ENCODE data around the gene SALL3. TPM values are rescaled to one million over a fixed set of nuclear protein-coding genes. Genes with fewer than 3 reads are reported as not detected.

The SALL3 gene
- total and polyA plus RNA-seq, 2 of the 4 experiments (the other 2 are of a cell fraction) = not detected

- no peak for TF ChIP-seq MXI1 (IDR thresholded peaks at IDR 0.05; ENCODE audit: borderline replicate concordance, low read depth, low read length)
These were observed 12.7 kb downstream of the SALL3 start (continued) for GRCh38 chr18:78992041-78993011.

- ChIA-PET CTCF (no interaction called here), POLR2A (ENCODE audit: unreplicated experiment) (no interaction called here)
- no peaks in the 10 kb centered on the region for H4K20me1 ChIP-seq (ENCODE audit: insufficient read depth, low read length)
- H3K9ac ChIP-seq (ENCODE audit: low read depth, low read length) = no peak overlapping the region
- H4K5ac ChIP-seq (ENCODE audit: low read depth, low read length) = no peak overlapping the region
- H2AK5ac ChIP-seq (ENCODE audit: low read depth, low read length) = no peak overlapping the region
- no peak overlapping the region for H3K4me2 ChIP-seq (ENCODE audit: low read depth, low read length)
- ATAC-seq (ENCODE audit: low read depth) = no peak
- H3K4me3 ChIP-seq (ENCODE audit: insufficient read depth, low read depth, low read length) = no peak overlapping the region
- H4K8ac ChIP-seq (ENCODE audit: low read depth in 2 of 2, low read length in 2 of 2) = no peak overlapping the region
- H2BK120ac ChIP-seq (ENCODE audit: low read depth, low read length) = no peak overlapping the region
- no peaks in the 10 kb centered on the region for H3K36me3 ChIP-seq (ENCODE audit: control insufficient read depth, insufficient read depth, low read length)
- H2AK9ac ChIP-seq (replicated peaks; ENCODE audit: low read depth, low read length, poor library complexity) = no peak overlapping the region
- no peak overlapping the region for H3K56ac ChIP-seq (ENCODE audit: extremely low read depth, insufficient read depth, low read length)
- no peak for DNase-seq
- no peak overlapping the region for H3K4ac ChIP-seq (ENCODE audit: low read depth, low read length)
- H2AFZ ChIP-seq (replicated peaks; ENCODE audit: low read length, poor library complexity) = no peak overlapping the region
- no peak overlapping the region for H4K91ac ChIP-seq (ENCODE audit: insufficient read depth, low read depth, low read length)
- H3K27me3 ChIP-seq (ENCODE audit: control insufficient read depth, insufficient read depth, low read length) = no peaks in the 10 kb centered on the region
- H3K23ac ChIP-seq (ENCODE audit: low read depth, low read length) = no peak overlapping the region
- H3K4me1 ChIP-seq (ENCODE audit: control insufficient read depth, insufficient read depth, low read length) = no peaks in the 10 kb centered on the region
- dilution Hi-C loops (cut with HindIII; ENCODE audit: low sequenced_read_pairs, unreplicated experiment) = no loop called here
- no peak overlapping the region for H3K18ac ChIP-seq (ENCODE audit: low read depth, low read length)
- H2BK15ac ChIP-seq (ENCODE audit: low read depth, low read length) = no peak overlapping the region
- no peak overlapping the region for H2BK5ac ChIP-seq (ENCODE audit: low read depth, low read length, poor library complexity, severe bottlenecking)
- H3K27ac ChIP-seq (ENCODE audit: insufficient read depth, low read length) = no peak overlapping the region
- intact Hi-C loops (cut with micrococcal nuclease) = no loop called here
- no peak overlapping the region for H2BK20ac ChIP-seq (ENCODE audit: low read depth, low read length)
- in situ Hi-C loops (cut with MboI; ENCODE audit: low sequenced_read_pairs) = no loop called here
- peaks cover 19% of the 10 kb centered on the region; the same call in 1 of the 2 replicates for H3K9me3 ChIP-seq (ENCODE audit: control insufficient read depth, insufficient read depth, low read length)
- H3K14ac ChIP-seq (replicated peaks; ENCODE audit: low read depth, low read length) = no peak overlapping the region
- WGBS, 2 experiments (ENCODE audit: extremely low coverage in 2 of 2, insufficient read length in 1 of 2) = 94% methylated on average over 54 of the region's 90 CpGs; no CpG with 5 or more reads in 1 of the 2 experiments
- no TSS peak for BruUV-seq (replicated peaks)
- no peaks in the 10 kb centered on the region for H3K79me1 ChIP-seq (ENCODE audit: low read depth in 1 of 2, low read length in 2 of 2)
- H3K9me1 ChIP-seq (ENCODE audit: insufficient read depth, low read length) = no peaks in the 10 kb centered on the region
- TF ChIP-seq CHD1 (IDR thresholded peaks at IDR 0.05; ENCODE audit: low read depth, low read length) = no peak
- no peak for TF ChIP-seq FOS (IDR thresholded peaks at IDR 0.05; ENCODE audit: low read depth, low read length)
- TF ChIP-seq RCOR1 (IDR thresholded peaks at IDR 0.05; ENCODE audit: insufficient replicate concordance, low read length) = no peak
- no peak for TF ChIP-seq MAZ (IDR thresholded peaks at IDR 0.05; ENCODE audit: borderline replicate concordance, low read depth, low read length)
- no peak for TF ChIP-seq POLR2A (IDR thresholded peaks at IDR 0.05; ENCODE audit: low read depth, low read length)
- no peak for TF ChIP-seq RAD21 (IDR thresholded peaks at IDR 0.05; ENCODE audit: low read length)
- TF ChIP-seq, protein P1, sequence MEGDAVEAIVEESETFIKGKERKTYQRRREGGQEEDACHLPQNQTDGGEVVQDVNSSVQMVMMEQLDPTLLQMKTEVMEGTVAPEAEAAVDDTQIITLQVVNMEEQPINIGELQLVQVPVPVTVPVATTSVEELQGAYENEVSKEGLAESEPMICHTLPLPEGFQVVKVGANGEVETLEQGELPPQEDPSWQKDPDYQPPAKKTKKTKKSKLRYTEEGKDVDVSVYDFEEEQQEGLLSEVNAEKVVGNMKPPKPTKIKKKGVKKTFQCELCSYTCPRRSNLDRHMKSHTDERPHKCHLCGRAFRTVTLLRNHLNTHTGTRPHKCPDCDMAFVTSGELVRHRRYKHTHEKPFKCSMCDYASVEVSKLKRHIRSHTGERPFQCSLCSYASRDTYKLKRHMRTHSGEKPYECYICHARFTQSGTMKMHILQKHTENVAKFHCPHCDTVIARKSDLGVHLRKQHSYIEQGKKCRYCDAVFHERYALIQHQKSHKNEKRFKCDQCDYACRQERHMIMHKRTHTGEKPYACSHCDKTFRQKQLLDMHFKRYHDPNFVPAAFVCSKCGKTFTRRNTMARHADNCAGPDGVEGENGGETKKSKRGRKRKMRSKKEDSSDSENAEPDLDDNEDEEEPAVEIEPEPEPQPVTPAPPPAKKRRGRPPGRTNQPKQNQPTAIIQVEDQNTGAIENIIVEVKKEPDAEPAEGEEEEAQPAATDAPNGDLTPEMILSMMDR (conservative IDR thresholded peaks at IDR 0.05; ENCODE audit: low read depth, low read length) = no peak
- TF ChIP-seq ELK1 (IDR thresholded peaks at IDR 0.05; ENCODE audit: borderline replicate concordance, low read depth, low read length) = no peak
- no peak for TF ChIP-seq MAFK (IDR thresholded peaks at IDR 0.05; ENCODE audit: low read depth, low read length)
- TF ChIP-seq SMC3 (IDR thresholded peaks at IDR 0.05; ENCODE audit: low read depth, low read length) = no peak
These were observed 13.7 kb downstream of the SALL3 start for GRCh38 chr18:78993014-78993926.
